Measurements from ENCODE around the gene PSPH. TPM values are rescaled to one million over a fixed set of nuclear protein-coding genes. Genes with fewer than 3 reads are reported as not detected.

Gene PSPH
- total RNA-seq, 1 experiment from 2014 or later: 414 TPM

DNA sequence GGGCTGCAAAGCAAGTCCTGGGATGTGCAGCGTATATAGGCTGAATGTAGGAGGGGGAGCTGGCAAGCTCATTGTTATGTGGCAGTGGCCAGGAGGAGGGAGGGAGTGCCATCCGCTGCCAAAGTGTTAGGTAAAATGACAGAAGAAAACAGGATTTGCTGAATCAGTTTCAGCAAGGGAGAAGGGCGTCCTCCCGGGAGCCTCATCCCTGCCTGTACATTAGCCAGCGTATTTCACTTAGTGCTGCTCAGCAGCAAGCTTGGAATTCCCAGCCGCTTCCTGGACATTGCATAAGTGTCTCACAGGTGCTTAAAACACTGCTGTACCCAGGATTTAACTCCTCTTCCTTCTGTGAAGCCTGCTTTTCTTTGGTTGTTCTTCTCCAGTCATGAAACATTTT lies 84.4 kb downstream of the PSPH start:
- in situ Hi-C loops (cut with HindIII; ENCODE audit: low pct_unique_long_range_greater_than_20kb, low sequenced_read_pairs): no loop called here
- DNase-seq (ENCODE audit: low read depth, low spot score): no peak

DNA sequence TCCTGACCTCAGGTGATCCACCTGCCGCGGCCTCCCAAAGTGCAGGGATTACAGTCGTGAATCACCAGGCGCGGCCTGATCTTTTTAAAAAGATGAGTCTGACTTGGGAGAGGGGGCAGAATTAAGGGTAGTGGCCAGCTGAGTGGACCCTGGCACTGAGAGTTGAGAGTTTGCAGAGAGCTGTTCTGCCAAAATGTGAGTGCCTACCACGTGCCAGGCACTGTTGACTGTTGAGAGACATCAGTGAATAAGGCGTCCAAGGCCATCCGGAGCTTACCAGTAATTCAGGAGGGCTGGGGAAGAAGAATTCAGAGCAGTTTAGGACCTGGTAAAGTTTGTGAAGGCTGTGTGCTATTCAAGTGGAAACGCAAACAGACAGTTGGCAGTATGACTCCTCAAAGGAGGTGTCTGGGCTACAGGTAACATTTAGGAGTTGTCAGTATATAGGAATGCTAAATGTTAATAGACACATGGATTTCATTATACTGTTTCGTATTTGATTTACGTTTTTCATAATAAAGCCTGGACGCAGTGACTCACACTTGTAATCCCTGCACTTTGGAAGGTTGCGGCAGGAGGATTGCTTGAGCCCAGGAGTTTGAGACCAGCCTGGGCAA lies 85.3 kb downstream of the PSPH start:
- DNase-seq (ENCODE audit: low read depth, low spot score): no peak

DNA sequence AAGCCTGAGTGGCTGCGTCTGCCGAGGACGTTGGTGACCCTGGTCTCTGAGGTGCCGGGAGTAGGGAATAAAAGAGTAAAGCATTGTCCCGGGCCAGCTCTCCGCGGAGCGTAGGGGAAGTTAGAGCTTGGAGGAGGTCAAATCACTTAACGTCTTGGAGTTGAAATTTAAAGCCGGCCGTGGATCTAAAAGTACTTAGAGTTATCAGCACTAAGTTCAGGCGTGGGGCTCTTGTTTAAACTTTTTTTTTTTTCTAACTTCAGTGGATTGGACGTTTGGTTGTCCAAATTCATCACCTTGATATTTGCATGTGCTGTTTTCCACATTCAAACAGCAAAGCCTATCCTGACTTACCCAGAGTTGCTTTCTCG lies 86.2 kb downstream of the PSPH start:
- in situ Hi-C loops (cut with HindIII; ENCODE audit: low pct_unique_long_range_greater_than_20kb, low sequenced_read_pairs): no loop called here

More for the DNA sequence above, 85.3 kb downstream of the PSPH start:
- in situ Hi-C loops (cut with HindIII; ENCODE audit: low pct_unique_long_range_greater_than_20kb, low sequenced_read_pairs): no loop called here

DNA sequence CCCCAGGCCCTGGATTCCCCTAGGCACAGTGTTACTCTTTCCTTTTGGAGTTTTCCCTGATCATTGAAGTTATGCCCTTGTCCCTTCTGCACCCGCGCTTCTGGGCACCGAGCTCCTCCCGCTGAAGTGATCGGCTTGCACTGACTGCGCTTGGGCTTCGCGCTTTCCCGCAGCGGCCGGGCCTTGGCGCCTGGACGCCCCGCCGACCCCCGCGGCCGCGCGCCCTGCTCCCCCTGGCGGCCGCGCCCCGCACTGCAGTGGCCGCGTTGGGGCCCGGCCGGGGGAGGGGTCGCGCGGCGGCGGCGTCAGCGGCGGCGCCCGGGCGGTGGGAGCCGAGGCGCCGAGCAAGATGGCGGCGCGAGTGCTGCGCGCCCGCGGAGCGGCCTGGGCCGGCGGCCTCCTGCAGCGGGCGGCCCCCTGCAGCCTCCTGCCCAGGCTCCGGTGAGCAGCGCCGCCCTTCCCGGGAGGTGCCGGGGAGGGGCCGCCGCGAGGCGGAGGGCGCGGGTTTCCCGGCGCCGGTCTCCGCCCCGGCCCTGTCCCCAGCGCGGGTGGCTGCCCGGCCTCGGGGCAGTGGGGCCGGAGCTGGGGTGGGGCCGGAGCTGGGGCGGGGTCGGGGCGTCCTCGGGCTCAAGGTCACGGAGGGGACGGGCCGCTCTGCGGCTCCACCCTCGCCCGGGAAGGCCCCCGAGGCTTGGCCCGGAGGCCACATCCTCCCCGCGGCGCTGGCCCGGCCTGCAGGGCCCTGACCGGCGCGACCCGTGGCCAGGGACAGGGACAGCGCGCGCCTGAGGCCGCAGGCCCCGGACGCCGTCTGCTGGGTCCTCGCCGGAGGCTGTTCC lies 86.8 kb downstream of the PSPH start, which contains the start of gene NIPSNAP2:
Gene NIPSNAP2 (plus strand): TSS at position 325 of the 839 bp plus-strand sequence. CDS start 25 bp downstream, at position 350.
- in situ Hi-C loops (cut with HindIII; ENCODE audit: low pct_unique_long_range_greater_than_20kb, low sequenced_read_pairs): no loop called here
- DNase-seq (ENCODE audit: low read depth, low spot score): peak; percentile 64

More for the DNA sequence above, 86.2 kb downstream of the PSPH start:
- peak; percentile 51 for DNase-seq (ENCODE audit: low read depth, low spot score)

DNA sequence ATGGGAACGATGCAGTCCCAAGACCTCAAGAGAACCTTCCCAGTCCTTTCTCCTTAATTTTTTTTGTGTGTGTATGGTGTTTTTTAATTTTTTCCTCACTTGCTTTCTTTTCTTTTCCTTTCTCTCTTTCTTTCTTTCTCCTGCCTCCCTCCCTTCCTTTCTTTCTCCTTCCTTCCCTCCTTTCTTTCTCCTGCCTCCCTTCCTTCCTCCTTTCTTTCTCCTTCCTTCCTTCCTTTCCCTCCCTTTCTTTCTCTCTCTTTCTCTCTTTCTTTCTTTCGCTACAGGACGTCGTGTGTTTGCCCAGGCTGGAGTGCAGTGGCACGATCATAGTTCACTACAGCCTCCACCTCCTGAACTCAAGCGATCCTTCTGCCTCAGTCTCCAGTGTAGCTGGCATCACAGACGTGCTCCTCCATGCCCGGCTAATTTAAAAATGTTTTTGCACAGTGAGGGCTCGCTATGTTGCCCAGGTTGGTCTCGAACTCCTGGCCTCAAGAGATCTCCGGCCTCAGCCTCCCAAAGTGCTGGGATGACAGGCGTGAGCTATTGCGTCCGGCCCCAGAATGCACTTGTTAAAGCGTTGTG lies 87.6 kb downstream of the PSPH start:
- no peak for DNase-seq (ENCODE audit: low read depth, low spot score)
- in situ Hi-C loops (cut with HindIII; ENCODE audit: low pct_unique_long_range_greater_than_20kb, low sequenced_read_pairs): no loop called here

DNA sequence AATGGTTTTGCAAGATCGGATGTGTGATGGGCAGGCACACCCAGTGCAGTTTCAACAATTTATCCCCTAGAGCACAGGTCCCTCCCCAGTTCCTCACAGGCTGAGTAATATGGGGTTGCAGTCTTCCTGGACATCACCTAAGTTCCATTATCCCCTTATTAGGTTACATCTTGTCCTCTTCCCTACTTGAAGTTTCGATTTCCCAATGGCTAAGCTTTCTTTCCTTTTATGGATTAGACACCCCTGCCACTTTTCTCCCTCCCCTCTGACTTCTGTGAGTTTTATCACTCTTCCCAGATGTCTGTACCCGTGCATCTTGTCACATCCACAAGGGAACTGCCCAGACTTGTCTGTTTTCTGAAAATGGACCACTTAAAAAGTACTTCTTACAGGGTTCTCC lies 89.2 kb downstream of the PSPH start:
- no peak for DNase-seq (ENCODE audit: low read depth, low spot score)
- in situ Hi-C loops (cut with HindIII; ENCODE audit: low pct_unique_long_range_greater_than_20kb, low sequenced_read_pairs): no loop called here

Small RNAs within 50 kb of the gene (small RNA-seq; reads per million reads assigned to genes)
- 0.12 to 7.4 reads per million in 2 experiments for gene SNORA15
- 0.29 to 1.3 reads per million in 2 experiments for gene SNORA22B

Other genes starting within 250 kb of the PSPH start
- not detected in 2 replicates for gene SEPTIN14, start 188.7 kb downstream of the PSPH start, total RNA-seq (2014; rRNA removed; shearing (Covaris generic))
- 0.43 and 0.85 TPM in 2 replicates for gene ZNF713, start 164.0 kb downstream of the PSPH start, total RNA-seq (2014; rRNA removed; shearing (Covaris generic))
- 32.2 and 34.3 TPM in 2 replicates for gene MRPS17, start 99.6 kb downstream of the PSPH start, total RNA-seq (2014; rRNA removed; shearing (Covaris generic))
- gene NIPSNAP2, start 86.9 kb downstream of the PSPH start, total RNA-seq (2014; rRNA removed; shearing (Covaris generic)): 115 and 125 TPM in 2 replicates
- 710 and 744 TPM in 2 replicates for gene CCT6A, start 321 bp upstream of the PSPH start, total RNA-seq (2014; rRNA removed; shearing (Covaris generic))
- 559 and 567 TPM in 2 replicates for gene SUMF2, start 12.8 kb upstream of the PSPH start, total RNA-seq (2014; rRNA removed; shearing (Covaris generic))
- gene PHKG1, start 41.5 kb upstream of the PSPH start, total RNA-seq (2014; rRNA removed; shearing (Covaris generic)): 0.67 and 1.9 TPM in 2 replicates
- gene CHCHD2, start 55.0 kb upstream of the PSPH start, total RNA-seq (2014; rRNA removed; shearing (Covaris generic)): 754 and 796 TPM in 2 replicates
- not detected in 2 replicates for gene NUPR2, start 65.0 kb upstream of the PSPH start, total RNA-seq (2014; rRNA removed; shearing (Covaris generic))

All from SK-MEL-5 (cell line).